Measurements from ENCODE around the gene KCNQ5.

KCNQ5 gene

DNA sequence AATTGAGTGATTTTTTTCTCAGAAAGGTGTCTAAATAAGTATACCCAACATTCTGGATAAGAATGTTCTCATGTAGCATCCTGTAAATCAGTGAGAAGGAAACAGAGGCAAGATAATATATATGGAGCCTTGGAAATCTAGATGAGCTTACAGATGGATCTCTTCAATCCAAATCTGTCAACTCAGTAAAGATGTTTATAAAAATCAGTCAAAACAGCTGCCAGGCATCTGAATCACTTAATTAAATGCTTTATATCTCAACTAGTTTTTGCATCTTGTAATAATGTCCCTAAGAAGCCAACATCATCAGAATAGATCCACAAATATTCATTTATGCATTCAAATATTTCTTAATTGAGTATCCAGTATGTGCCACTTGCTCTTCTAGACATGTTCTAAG is 303.3 kb downstream of the KCNQ5 start:
- no peak for DNase-seq

DNA sequence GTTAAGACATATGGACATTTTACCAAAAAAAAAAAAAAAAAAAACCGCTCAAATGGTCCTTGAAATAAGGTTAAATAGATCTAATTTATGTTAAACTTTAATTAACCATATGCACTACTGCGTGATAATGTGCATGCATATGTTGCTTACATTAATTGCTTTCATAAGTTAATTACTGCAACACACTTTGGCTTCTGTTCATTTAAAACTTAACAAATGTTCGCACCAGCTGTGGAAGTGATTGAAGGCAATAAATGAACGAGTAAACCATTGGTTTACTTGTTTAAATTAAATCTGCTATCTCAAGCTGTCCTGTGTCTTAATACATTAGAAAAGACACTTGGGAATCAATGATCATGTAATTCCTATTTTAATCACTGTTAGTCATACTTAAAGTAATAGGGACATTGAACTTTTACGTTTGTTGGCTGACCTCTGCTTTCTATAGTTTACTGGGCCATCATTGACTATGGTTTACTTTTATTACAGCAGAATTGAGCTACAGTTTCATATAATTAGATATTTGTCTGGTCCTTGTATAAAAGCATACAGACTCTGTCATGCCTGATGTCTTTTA is 308.8 kb downstream of the KCNQ5 start:
- no peak for DNase-seq

DNA sequence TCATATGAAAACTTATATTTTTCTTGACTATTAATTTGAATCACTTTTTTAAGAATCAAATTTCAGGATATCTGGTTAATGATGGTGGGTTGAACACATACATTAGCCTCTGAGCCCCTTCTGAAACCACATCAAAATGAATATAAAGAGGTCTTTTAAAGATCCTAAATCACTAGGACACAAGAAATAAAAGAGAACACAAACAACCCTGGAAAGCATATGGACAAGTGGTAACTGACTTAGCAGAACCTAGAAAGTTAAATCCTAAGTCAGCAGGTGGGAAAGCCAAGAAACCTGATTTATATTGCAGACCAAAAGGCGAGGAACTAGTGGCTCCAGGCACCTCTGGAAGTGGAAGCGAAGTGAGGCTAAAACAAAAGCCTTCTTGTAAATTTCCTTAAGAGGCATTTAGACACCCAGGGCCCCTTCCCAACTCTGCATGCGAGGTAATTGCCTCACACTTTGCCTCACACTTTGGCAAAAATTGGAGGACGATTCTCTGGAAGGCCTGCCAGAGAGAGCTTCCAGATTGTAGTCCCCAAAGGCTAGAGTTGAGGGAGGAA is 309.5 kb downstream of the KCNQ5 start:
- no peak for DNase-seq

DNA sequence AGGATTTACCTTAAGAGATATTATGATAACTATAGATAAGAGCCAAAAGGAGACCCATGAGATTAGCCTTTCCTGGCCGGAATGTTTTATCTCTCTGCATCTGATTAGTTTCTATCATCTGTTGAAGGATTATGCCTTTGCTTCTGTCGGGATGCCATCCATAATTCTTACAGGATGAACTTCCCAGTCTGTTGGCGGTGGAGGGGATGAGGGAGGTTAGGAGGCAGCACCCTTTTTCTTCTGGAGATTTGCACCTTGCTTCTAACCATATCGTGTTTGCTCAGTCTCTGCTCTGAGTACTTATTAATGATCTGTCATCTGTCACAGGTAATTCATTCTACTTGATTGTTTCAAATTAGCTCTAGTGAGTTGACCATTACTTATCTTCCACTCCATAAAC is 311.4 kb downstream of the KCNQ5 start:
- DNase-seq: no peak

DNA sequence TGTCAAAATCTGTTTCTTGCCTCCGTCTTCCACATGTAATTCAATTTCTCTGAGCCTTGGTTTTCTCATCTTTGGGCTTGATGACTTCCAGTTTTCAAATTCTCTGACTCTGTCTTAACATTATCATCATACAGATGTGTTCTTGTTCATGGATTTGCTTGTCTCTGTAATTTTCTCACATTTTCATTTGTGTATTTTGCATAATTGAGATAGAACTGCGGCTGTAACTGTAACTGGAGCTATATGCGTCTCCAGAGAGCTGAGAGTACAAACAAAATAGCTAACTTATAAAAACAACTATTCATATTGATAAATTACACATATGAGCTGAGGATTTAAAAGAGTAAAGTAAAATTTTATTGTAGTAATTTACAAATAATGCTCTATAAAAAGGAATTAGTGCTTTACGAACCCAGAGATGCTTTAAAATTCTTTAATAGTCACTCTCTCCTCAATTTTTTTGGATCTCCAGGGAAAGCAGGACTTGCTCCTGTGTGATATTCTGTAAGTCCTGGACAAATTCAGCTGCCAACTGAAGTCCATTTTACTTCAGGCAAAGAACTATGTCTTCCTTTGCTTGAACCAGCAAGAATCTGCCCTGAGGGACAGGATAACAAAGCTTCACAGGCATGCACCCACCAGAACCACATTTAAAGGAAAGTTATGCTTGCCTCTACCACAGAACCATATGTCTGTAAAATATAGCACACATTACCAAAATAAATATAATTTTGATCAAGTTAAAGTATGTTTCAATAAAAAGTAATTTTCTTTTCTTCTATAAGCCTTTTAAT is 315.1 kb downstream of the KCNQ5 start:
- no peak for DNase-seq

DNA sequence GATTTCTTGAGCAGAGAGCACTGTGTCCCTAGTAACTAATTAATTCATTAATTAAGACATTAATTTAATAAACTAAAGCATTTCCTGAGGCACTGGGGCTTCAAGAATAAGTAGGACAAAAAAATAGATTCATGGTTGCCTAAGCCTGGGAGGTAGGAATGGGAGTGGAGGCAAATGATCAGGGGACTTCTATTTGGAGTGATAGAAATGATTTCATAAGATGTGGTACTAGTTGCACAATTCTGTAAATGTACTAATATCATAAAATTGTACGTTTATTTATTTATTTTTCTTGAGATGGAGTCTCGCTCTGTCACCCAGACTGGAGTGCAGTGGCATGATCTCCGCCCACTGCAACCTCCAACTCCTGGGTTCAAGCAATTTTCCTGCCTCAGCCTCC is 316.2 kb downstream of the KCNQ5 start:
- DNase-seq: no peak

DNA sequence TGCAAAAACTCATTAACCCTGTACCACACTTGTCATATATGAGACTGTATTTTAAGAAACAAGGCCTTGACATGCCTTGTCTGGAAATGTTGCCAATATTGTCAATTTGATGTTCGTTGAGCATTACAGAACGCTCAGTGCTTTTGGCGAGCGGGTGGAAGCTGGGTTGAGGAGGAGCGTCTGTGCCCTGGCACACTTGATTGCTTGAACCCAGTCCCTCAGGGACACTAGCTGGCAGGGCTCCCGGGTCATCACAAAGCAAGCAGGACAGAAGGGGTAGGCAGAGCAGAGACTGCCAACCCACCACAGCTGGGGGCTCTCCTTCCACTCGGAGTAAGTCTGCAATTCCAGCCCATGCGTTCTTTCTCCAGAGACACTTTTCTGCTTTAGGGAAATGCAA is 317.1 kb downstream of the KCNQ5 start:
- DNase-seq: no peak

DNA sequence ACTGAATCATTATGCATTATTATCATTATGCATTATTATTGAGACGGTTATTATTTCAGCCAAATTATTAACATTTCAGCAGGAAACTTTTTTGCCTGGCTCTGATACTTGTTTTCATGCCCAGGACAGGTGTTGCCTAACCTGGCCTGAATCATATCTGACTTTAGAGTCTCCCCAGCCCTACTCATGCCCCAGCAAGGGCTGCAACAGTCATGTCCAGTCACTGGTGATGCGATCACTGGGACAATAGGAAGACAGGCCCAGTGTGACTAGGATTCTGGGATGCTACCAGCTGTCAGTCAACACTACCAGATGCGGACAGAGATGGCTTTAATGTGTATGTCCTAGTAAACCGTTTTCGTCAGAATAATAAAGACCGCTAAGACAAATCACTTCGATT is 318.4 kb downstream of the KCNQ5 start:
- no peak for DNase-seq

DNA sequence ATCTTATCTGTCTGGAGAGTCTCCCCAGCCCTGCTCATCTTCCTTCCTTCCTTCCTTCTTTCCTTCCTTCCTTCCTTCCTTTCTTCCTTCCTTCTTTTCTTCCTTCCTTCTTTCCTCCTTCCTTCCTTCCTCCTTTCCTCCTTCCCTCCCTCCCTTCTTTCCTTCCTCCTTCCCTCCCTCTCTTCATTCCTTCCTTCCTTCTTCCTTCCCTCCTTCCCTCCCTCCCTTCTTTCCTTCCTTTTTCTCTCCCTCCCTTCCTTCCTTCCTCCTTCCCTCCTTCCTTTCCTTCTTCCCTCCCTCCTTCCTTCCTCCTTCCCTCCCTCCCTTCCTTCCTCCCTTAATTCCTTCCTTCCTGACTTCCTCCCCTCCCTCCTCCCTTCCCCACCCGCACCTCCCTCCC is 319.4 kb downstream of the KCNQ5 start:
- no peak for DNase-seq

DNA sequence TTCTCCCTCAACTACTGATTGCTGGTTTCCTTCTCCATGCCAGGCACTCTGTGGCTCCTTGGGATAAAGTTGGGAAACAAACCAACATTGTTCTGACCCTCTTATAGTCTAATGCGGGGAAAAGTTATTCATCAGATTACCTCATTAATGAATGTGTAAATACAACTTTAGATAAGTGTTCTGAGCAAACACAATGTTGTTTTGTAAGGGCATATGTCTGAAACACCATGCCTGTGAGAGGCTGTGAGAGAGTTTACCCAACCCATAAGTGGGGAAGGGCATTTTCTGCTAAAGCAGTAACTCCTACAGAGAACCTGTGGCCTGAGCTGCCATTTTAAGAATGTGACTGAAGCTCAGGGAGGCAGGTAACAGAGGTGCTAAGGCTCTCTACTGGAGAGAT is 319.9 kb downstream of the KCNQ5 start:
- DNase-seq: no peak

DNA sequence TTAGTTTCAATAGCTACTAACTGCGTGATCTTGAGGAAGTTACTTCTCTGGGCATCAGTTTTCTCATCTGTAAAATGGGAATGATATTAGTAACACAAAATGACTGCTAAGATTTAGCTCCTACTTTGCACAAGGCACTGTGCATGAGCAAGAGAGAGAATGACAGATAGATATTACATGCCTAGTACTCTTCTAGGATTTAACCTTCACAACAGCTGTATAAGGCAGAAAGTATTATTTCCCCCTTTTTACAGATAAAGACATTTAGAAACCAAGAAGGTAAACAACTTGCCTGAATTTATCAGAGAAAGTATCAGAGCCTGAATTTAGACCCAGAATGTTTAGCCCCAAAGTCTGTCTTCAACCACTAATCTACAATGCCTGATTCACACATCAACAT is 321.8 kb downstream of the KCNQ5 start:
- DNase-seq: no peak

DNA sequence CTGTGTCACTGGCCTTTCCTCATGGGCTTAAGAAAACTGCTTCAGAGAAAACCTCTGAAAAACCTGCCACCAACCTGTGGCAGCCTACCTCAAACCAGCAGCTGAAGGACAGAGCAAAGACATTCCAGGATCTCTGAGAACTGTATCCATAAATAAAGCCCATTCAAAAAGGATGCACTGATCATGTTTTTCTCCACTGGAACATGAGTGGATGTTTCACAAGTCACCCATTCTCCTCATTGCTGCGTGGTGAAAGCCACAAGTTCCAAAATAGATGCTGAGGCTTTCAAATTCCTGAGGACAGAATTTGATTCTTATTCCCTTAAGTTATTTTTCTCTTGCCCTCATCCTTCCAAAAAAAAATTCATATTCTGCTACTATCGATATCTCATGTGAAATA is 322.8 kb downstream of the KCNQ5 start:
- DNase-seq: no peak

DNA sequence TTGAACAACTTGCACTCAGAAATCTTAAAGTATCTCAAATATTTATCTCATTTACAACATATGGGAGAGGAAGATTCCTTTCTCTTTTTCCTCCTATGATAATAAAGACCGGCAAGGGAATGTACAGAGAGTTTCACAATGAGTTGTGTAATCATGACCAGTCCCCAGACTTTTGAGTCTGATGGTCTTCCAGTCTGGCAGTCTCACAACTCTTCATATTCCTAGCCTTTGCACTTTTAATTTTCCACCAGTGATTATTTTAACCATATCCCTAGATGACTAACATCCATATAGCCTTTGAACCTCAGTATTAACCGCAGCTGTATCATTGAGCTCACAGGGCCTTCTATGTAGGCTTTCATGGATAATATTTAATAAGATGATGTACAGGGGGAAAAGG is 324.9 kb downstream of the KCNQ5 start:
- DNase-seq: no peak

DNA sequence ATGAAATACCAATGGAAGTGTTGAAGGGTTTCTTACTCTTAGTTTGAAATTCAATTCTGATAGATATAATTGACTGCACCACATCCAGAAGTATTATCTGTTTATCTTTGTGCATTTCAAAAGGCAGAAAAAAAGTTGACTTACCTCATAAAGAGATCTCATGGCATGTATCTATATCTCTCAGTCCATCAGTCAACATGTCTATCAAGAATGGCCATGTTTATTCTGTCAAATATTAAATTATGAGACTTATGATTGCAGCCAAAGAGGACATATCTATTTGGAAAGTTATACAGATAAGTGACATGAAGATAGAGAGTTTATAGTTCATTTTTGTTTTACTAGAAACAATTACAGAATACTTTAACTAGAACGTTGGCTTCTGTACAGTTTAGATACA is 325.7 kb downstream of the KCNQ5 start:
- DNase-seq: no peak

DNA sequence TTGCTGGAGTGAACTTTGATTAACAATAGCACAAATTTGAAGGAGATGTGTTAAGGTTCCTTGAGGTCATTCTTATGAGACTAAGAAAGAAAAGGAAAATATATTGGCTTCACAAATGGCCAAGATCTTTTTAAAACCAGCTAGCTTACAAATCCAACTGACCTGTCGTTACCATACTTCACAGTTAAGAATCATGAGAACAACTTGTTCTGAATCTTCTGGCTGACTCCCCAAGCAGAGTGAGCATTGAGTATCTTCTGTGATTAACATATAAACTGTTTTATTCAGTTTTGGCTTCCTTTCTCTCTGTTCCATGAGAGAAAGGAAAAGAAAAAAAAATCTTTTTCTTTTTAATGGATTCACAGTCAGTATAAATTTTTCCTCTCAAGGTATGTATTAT is 326.3 kb downstream of the KCNQ5 start:
- no peak for DNase-seq

DNA sequence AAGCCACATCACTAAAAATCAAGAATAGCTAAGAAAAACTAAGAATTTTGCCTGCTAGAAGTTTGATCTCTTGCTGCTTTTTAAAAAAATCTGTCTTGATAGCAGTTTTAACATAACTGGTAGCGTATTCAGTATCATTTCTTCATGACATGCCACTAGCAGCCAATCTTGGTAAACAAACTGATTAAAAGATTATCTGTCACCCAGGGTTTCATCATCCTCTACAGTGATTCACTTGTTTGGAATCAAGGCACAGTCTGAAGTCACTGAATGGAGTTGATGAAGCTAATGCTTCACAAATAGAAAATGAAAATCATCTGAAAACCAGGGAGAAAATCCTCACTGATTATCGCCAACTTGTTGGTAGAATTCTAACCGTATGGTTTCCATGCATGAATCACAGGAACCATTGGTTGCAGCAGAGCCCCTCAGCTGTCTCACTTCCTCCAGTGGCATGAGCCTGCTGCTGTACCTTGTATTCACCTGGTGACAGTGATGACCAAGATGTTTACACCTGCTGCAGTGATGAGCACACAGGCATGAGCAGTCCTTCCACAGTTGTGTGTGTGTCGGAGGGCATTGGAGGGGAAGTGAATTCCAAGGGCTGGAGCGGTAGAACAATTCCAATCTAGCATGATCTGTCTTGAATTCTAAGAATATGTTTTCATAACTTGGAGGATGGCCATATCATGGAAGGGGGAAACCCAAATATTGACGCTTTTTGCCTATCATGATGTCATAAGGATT is 328.4 kb downstream of the KCNQ5 start:
- no peak for DNase-seq

DNA sequence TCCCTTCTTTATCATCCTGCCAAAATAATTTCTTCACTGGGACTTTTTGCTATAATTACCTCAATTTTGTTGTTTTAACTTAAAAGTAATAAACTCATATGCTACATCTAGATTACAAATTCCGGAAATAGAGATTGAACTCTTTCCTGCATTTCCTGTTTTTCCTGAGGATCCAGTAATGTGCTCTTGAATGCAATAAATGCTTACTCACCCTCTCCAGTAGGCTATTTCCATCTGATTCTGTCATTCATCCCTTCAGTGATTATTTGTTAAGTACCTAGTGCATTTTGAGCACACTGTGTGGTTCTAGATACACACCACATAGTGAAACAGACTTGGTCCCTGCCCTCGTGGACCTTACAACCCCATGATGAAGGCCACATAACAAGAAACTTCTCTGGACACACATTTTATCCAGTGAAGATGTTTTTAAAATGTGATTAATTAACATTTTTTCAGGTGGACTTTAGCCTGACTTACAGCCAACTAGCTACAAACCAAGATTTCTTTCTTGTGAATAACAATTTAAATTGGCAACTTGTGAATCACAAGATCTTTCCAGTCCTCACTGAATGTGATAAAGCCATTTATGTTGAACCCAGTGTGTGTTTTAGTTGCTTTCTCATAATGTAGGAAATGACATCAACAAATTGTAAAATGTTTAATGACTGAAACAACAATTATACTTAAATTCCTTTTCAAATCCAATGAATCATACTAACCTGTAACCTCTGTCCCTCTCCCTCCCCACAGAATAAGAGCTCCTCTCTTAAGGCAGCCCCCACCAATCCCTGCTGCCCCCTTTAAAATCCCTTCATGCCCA is 331.2 kb downstream of the KCNQ5 start:
- DNase-seq: no peak

DNA sequence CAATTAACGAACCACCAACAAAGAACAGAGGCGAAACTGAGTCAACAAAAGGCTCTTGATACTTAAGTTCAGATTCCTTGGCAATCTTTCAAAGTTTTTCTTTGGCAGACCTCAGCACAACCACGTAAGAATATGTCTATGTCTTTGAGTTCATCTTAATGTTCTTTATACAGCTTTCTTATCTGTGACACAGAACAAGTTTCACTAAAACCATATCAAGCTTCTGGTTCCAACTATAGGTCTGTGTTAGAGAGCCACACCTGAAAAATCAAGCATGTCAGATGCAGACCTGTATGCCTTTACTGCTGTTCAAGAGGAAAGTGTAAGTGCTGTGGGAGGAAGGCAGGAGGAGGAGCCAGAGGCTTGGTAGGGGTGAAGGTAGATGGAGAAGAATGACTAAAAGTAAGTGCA is 332.1 kb downstream of the KCNQ5 start:
- DNase-seq: no peak

DNA sequence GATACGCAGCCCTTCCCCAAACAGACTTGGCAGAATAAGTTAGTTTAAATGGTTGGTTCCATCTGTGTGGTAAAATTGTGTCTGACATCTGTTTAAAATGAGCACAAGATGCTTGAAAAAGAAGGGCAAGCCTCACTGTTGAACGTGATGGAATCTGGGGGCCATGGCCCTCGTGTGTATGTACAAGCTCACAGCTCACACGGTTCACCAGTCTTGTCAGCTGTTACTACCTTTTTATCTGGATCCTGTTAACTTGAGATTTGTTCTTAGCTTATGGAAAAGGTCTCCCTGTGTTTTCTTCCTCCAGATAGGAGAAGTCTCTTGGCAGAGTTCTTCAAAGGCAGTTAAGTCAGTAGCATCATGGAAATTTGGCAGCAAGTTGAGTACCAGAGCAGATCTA is 332.9 kb downstream of the KCNQ5 start:
- no peak for DNase-seq

DNA sequence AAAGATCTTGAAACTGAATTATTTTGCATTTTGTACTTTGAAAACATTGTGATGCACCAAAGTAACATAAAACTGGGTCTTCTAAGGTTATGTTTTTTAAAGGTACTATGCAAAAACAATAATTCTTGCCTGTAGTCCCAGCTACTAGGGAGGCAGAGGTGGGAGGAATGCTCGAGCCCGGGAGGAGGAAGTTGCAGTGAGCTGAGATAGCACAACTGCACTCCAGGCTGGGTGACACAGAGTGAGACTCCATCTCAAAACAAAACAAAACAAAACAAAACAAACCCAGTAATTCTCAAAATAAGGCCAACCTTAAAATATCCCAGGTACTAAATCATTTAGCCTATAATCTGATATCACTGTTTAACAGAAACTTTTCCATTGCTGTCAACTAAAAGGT is 333.8 kb downstream of the KCNQ5 start:
- DNase-seq: peak; percentile 6

DNA sequence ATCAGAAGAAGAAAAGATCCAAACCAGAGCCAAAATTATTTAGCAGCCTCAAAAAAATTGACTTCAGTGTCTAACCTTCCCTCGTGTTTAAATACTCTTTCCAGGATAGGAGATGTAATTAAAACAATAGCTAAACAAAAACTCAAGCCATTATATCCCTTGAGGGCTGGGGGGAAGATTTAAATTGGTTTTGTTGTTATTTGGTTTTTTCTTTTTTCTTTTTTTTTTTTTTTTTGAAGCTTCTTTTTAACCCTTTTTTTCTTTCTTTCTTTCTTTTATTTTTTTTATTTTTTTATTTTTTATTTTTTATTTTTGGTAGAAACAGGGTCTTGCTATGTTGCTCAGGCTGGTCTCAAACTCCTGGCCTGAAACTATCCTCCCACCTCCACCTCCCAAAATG is 334.4 kb downstream of the KCNQ5 start:
- no peak for DNase-seq

DNA sequence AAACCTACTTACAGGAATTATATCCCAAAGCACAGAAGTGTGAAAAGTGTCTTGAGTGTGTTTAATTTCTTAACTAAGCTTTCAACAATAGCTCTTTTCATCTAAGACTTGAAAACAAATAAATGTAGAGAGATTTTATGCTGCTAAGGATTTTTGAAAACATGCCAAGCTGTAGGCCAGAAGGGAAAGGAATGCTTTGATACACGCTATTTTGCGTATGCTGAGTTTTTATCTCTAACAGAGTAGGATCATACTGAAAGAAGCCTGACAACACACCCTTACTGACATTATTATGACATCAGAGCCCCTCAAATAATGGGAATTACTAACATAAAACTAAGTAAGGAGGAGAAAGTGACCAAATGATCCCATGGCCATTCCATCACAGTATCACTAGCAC is 338.0 kb downstream of the KCNQ5 start:
- DNase-seq: no peak

DNA sequence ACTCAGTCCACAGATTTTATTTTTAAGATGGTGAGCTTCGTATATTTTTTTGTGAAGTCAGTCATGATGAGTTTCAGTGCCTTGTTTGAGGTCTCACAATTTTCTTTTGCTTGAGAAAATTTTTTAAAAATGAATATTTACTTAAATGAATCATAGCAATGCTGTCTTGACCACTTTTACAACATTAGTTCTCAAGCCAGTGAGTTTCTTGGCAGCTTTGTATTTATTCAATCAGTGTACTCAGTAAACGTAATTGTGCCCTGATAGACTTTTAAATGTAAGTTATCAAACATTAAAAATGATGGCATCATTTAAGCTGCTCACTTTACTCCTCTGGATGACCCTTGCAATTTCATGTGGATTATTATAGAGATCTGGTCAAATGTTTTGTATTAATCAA is 342.1 kb downstream of the KCNQ5 start:
- no peak for DNase-seq

Measured in activated CD4-positive, alpha-beta T cell treated with anti-CD3 and anti-CD28 coated beads, Interleukin-10, Interleukin-2, amounts not matched to agents 100 ng/mL and 50 ng/mL, durations not matched to agents 16 hours and 8 hours (primary cell).